Trophoblast cell (in vitro differentiated cells and primary cell): ENCODE results near the gene VPS11.

Experiments
- DNase-seq, 2 donors: peaks; one replicate each; pipeline ENCODE4 v3.0.0-alpha.2; 2016
- H2AFZ ChIP-seq: 2 replicates; pipeline ENCODE4 v1.6.1; 2013; ENCODE audit warnings: low read length, moderate library complexity, mild to moderate bottlenecking; ENCODE audit not compliant: insufficient read depth, poor library complexity
- H2AK5ac ChIP-seq: 2 replicates; pipeline ENCODE4 v1.6.1; 2013; ENCODE audit warnings: mild to moderate bottlenecking, low read length
- H2BK120ac ChIP-seq: 2 replicates; pipeline ENCODE4 v1.6.1; 2013; ENCODE audit warnings: low read length, mild to moderate bottlenecking, moderate library complexity; ENCODE audit not compliant: insufficient read depth, poor library complexity
- H2BK12ac ChIP-seq: 2 replicates; pipeline ENCODE4 v1.6.1; 2013; ENCODE audit warnings: mild to moderate bottlenecking, low read length, moderate library complexity
- H2BK5ac ChIP-seq: 2 replicates; pipeline ENCODE4 v1.6.1; 2013; ENCODE audit warnings: low read length, low read depth, moderate library complexity, mild to moderate bottlenecking; ENCODE audit not compliant: poor library complexity
- H3K14ac ChIP-seq: 2 replicates; pipeline ENCODE4 v1.6.1; 2013; ENCODE audit warnings: mild to moderate bottlenecking, low read length
- H3K18ac ChIP-seq: 2 replicates; pipeline ENCODE4 v1.6.1; 2013; ENCODE audit warnings: mild to moderate bottlenecking, low read length
- H3K23ac ChIP-seq: 2 replicates; pipeline ENCODE4 v1.6.1; 2013; ENCODE audit warnings: low read length
- H3K27ac ChIP-seq: 2 replicates; pipeline ENCODE4 v1.5.1; 2013; ENCODE audit warnings: low read depth, mild to moderate bottlenecking, inconsistent platforms, low read length, moderate library complexity
- H3K27me3 ChIP-seq: 2 replicates; pipeline ENCODE4 v1.6.1; 2013; ENCODE audit warnings: inconsistent platforms, mild to moderate bottlenecking, low read length, moderate library complexity; ENCODE audit not compliant: insufficient read depth
- H3K36me3 ChIP-seq, 2 experiments: 1 replicate in 1 of 2; 2 replicates in 1 of 2; pipeline ENCODE4 v1.6.1; 2013; ENCODE audit warnings: low read length in 2 of 2, mild to moderate bottlenecking in 2 of 2, moderate library complexity in 1 of 2; ENCODE audit not compliant: insufficient read depth in 2 of 2, control insufficient read depth in 1 of 2
- H3K4ac ChIP-seq: 2 replicates; pipeline ENCODE4 v1.6.1; 2013; ENCODE audit warnings: low read depth, mild to moderate bottlenecking, low read length, moderate library complexity
- H3K4me1 ChIP-seq, 2 experiments: 1 replicate in 1 of 2; 2 replicates in 1 of 2; pipeline ENCODE4 v1.6.1; 2013; ENCODE audit warnings: low read length in 2 of 2, mild to moderate bottlenecking in 2 of 2, moderate library complexity in 1 of 2; ENCODE audit not compliant: insufficient read depth in 2 of 2, control insufficient read depth in 1 of 2
- H3K4me2 ChIP-seq: 2 replicates; pipeline ENCODE4 v1.6.1; 2013; ENCODE audit warnings: inconsistent platforms, mild to moderate bottlenecking, low read length, moderate library complexity
- H3K4me3 ChIP-seq: 2 replicates; pipeline ENCODE4 v1.5.1; 2013; ENCODE audit warnings: mild to moderate bottlenecking, low read depth, low read length, inconsistent platforms
- H3K79me1 ChIP-seq: one replicate; pipeline ENCODE4 v1.6.1; 2013; ENCODE audit warnings: low read length
- H3K79me2 ChIP-seq: 2 replicates; pipeline ENCODE4 v1.6.1; 2013; ENCODE audit warnings: low read length, mild to moderate bottlenecking; ENCODE audit not compliant: control insufficient read depth, insufficient read depth, poor library complexity
- H3K9ac ChIP-seq: 2 replicates; pipeline ENCODE4 v1.6.1; 2013; ENCODE audit warnings: mild to moderate bottlenecking, low read length
- H3K9me3 ChIP-seq: 2 replicates; pipeline ENCODE4 v1.6.1; 2013; ENCODE audit warnings: low read depth, mild to moderate bottlenecking, control low read depth, inconsistent platforms, low read length; ENCODE audit not compliant: insufficient read depth
- H4K12ac ChIP-seq: 2 replicates; pipeline ENCODE4 v1.6.1; 2013; ENCODE audit warnings: low read depth, mild to moderate bottlenecking, low read length, moderate library complexity
- H4K8ac ChIP-seq: 2 replicates; pipeline ENCODE4 v1.6.1; 2013; ENCODE audit warnings: low read depth, mild to moderate bottlenecking, low read length, moderate library complexity
- H4K91ac ChIP-seq: one replicate; pipeline ENCODE4 v1.6.1; 2013; ENCODE audit warnings: low read depth, mild to moderate bottlenecking, low read length, moderate library complexity
- WGBS: extraction: QIAGEN DNeasy Blood & Tissue Kit; methylation state at CpG from one replicate; pipeline ENCODE4 v1.1.7; 2013; ENCODE audit warnings: missing lambda C conversion rate; ENCODE audit not compliant: insufficient read length, insufficient coverage; ENCODE audit errors: extremely low coverage; 5-methylcytosine and 5-hydroxymethylcytosine counted together

VPS11 gene

GRCh38 chr11:119113716-119114115 lies 46.1 kb downstream of the VPS11 start:
- no peak for DNase-seq
- no CpG with 5 or more reads among the region's 9 CpGs for WGBS
- Histone ChIP-seq H3K36me3 (peaks cover 14 to 20% of the 10 kb centered on the region in 2 experiments), H3K4ac (no peak overlapping the region), H3K79me2 (no peaks in the 10 kb centered on the region), H4K12ac (no peak overlapping the region), H3K79me1 (no peaks in the 10 kb centered on the region), H3K14ac (no peak overlapping the region), H3K23ac (no peak overlapping the region), H4K8ac (no peak overlapping the region), H2AK5ac (no peak overlapping the region), H2AFZ (no peak overlapping the region), H3K27ac (no peak overlapping the region), H3K4me2 (no peak overlapping the region), H2BK5ac (no peak overlapping the region), H4K91ac (no peak overlapping the region), H3K18ac (no peak overlapping the region), H2BK12ac (no peak overlapping the region), H3K4me3 (no peak overlapping the region), H3K4me1 (peaks cover 0 to under 1% of the 10 kb centered on the region in 2 experiments), H3K9ac (no peak overlapping the region), H2BK120ac (no peak overlapping the region), H3K27me3 (no peaks in the 10 kb centered on the region), H3K9me3 (peaks cover 1% of the 10 kb centered on the region)

DNA sequence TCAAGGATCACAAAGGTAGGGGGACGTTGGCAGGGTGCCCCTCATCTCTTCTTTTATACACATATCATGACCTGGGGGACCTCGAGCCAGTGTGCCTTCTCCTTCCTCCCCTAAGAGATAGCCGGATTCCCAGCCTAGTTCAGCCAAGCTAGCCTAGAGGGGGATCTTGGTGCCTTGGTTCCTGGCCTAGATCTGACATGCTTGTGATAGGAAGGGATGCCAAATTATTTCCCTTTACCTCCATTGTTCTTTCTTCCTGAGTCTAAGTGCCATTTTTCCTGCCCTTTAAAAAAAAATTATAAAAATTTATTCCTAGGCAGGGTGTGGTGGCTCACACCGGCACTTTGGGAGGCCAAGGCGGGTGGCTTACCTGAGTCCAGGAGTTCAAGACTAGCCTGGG lies 46.7 kb downstream of the VPS11 start:
- no peak overlapping the region for H4K91ac ChIP-seq
- no peak overlapping the region for H2AFZ ChIP-seq
- H2AK5ac ChIP-seq, result no peak overlapping the region
- no peak overlapping the region for H3K4ac ChIP-seq
- no peak overlapping the region for H2BK120ac ChIP-seq
- H3K79me1 ChIP-seq, result no peaks in the 10 kb centered on the region
- H3K27ac ChIP-seq, result no peak overlapping the region
- H3K23ac ChIP-seq, result no peak overlapping the region
- H3K79me2 ChIP-seq, result no peaks in the 10 kb centered on the region
- H3K9ac ChIP-seq, result no peak overlapping the region
- no peaks in the 10 kb centered on the region for H3K27me3 ChIP-seq
- no peak overlapping the region for H3K4me3 ChIP-seq
- peaks cover 14 to 20% of the 10 kb centered on the region in 2 experiments for H3K36me3 ChIP-seq
- H4K8ac ChIP-seq, result no peak overlapping the region
- no peak overlapping the region for H4K12ac ChIP-seq
- DNase-seq, result no peak
- H3K18ac ChIP-seq, result no peak overlapping the region
- no peak overlapping the region for H3K4me2 ChIP-seq
- H3K9me3 ChIP-seq, result peaks cover 1% of the 10 kb centered on the region
- no peak overlapping the region for H2BK5ac ChIP-seq
- no peak overlapping the region for H2BK12ac ChIP-seq
- H3K4me1 ChIP-seq, result no peaks in the 10 kb centered on the region
- H3K14ac ChIP-seq, result no peak overlapping the region
- WGBS, result no CpG with 5 or more reads among the region's 5 CpGs

GRCh38 chr11:119115484-119116234 lies 48.0 kb downstream of the VPS11 start:
- peaks cover 13 to 20% of the 10 kb centered on the region in 2 experiments for H3K36me3 ChIP-seq
- no CpG with 5 or more reads among the region's 24 CpGs for WGBS

GRCh38 chr11:119116235-119116594 lies 48.6 kb downstream of the VPS11 start:
- Histone ChIP-seq H2BK12ac (no peak overlapping the region), H3K18ac (no peak overlapping the region), H3K4me1 (peaks cover 0 to 2% of the 10 kb centered on the region in 2 experiments), H3K4me2 (no peak overlapping the region), H3K27me3 (no peaks in the 10 kb centered on the region), H3K4ac (no peak overlapping the region), H4K8ac (no peak overlapping the region), H3K79me1 (peaks cover 4% of the 10 kb centered on the region), H4K91ac (no peak overlapping the region), H3K23ac (no peak overlapping the region), H3K36me3 (peaks cover 13 to 19% of the 10 kb centered on the region in 2 experiments), H3K14ac (no peak overlapping the region), H3K27ac (no peak overlapping the region), H2BK5ac (no peak overlapping the region), H4K12ac (no peak overlapping the region), H2BK120ac (no peak overlapping the region), H2AFZ (no peak overlapping the region), H3K79me2 (no peaks in the 10 kb centered on the region), H3K9ac (no peak overlapping the region), H3K4me3 (no peak overlapping the region), H3K9me3 (no peaks in the 10 kb centered on the region), H2AK5ac (no peak overlapping the region)
- DNase-seq, result no peak
- no CpG with 5 or more reads among the region's 10 CpGs for WGBS

More at GRCh38 chr11:119115484-119116234, 48.0 kb downstream of the VPS11 start:
- no peak overlapping the region for H3K4ac ChIP-seq
- H4K12ac ChIP-seq, result no peak overlapping the region
- no peak overlapping the region for H2BK12ac ChIP-seq
- H3K23ac ChIP-seq, result no peak overlapping the region
- H3K4me2 ChIP-seq, result no peak overlapping the region
- no peak overlapping the region for H3K14ac ChIP-seq
- H3K79me2 ChIP-seq, result no peaks in the 10 kb centered on the region
- no peak overlapping the region for H3K18ac ChIP-seq
- H3K4me3 ChIP-seq, result no peak overlapping the region
- H4K91ac ChIP-seq, result no peak overlapping the region
- no peaks in the 10 kb centered on the region for H3K9me3 ChIP-seq
- H3K27me3 ChIP-seq, result no peaks in the 10 kb centered on the region
- no peak overlapping the region for H4K8ac ChIP-seq
- H3K4me1 ChIP-seq, result peaks cover 0 to under 1% of the 10 kb centered on the region in 2 experiments
- H3K79me1 ChIP-seq, result peaks cover under 1% of the 10 kb centered on the region
- H3K27ac ChIP-seq, result no peak overlapping the region
- H2AK5ac ChIP-seq, result no peak overlapping the region
- no peak overlapping the region for H2BK120ac ChIP-seq
- peak; percentile 20 to 43 for DNase-seq
- H2AFZ ChIP-seq, result no peak overlapping the region
- H3K9ac ChIP-seq, result no peak overlapping the region
- no peak overlapping the region for H2BK5ac ChIP-seq
